OCI-LY7 (cell line): ENCODE data around the gene YTHDF1. TPM values are rescaled to one million over a fixed set of nuclear protein-coding genes. Genes with fewer than 3 reads are reported as not detected.

ENCODE experiments used
- BruUV-seq: library from RNA; stranded (reverse); fragments of 400-500 nt; replicated peaks from 2 replicates; lab custom pipeline; 2021; lab: Mats Ljungman, UMichigan
- CTCF ChIA-PET: fragments of 300-600 bp; sonication (Branson Sonifier 250); formaldehyde crosslinking; loops from one replicate; lab custom pipeline; 2022; ENCODE audit warnings: antibody characterized with exemption; ENCODE audit not compliant: unreplicated experiment; lab: Charles Lee
- POLR2A ChIA-PET: fragments of 300-600 bp; sonication (Branson Sonifier 250); formaldehyde crosslinking; loops from one replicate; lab custom pipeline; 2022; ENCODE audit warnings: antibody characterized with exemption; lab: Charles Lee
- DNase-seq: peaks from one replicate; pipeline ENCODE4 v3.0.0-alpha.2; 2015; ENCODE audit warnings: low spot score
- H2AFZ ChIP-seq: fragments of 200-600 bp; sonication (generic), shearing (Covaris generic); 2 replicates; pipeline ENCODE4 v1.6.1; 2014; ENCODE audit warnings: mild to moderate bottlenecking, antibody characterized with exemption, low read length, moderate library complexity
- H3K27ac ChIP-seq: fragments of 200-600 bp; sonication (generic); 2 replicates; pipeline ENCODE4 v1.5.1; 2014; ENCODE audit warnings: mixed run types, low read depth, mild to moderate bottlenecking, moderate library complexity, low read length, inconsistent platforms; ENCODE audit not compliant: poor library complexity, severe bottlenecking
- H3K36me3 ChIP-seq: fragments of 200-600 bp; sonication (generic); 2 replicates; pipeline ENCODE4 v1.6.1; 2014; ENCODE audit warnings: mild to moderate bottlenecking, antibody characterized with exemption, low read length, moderate library complexity, mixed read lengths; ENCODE audit not compliant: insufficient read depth
- H3K4me1 ChIP-seq: fragments of 200-600 bp; sonication (generic); 2 replicates; pipeline ENCODE4 v1.5.1; 2014; ENCODE audit warnings: mild to moderate bottlenecking, low read length; ENCODE audit not compliant: insufficient read depth, poor library complexity, severe bottlenecking
- H3K4me2 ChIP-seq: fragments of 200-600 bp; sonication (generic); 2 replicates; pipeline ENCODE4 v1.6.1; 2014; ENCODE audit warnings: mild to moderate bottlenecking, low read length
- H3K4me3 ChIP-seq: fragments of 200-600 bp; sonication (generic); 2 replicates; pipeline ENCODE4 v1.5.1; 2014; ENCODE audit warnings: mild to moderate bottlenecking, low read depth, low read length; ENCODE audit not compliant: poor library complexity, severe bottlenecking
- H3K79me2 ChIP-seq: fragments of 200-600 bp; sonication (generic); 2 replicates; pipeline ENCODE4 v1.6.1; 2016; ENCODE audit warnings: low read depth, mild to moderate bottlenecking, low read length, moderate library complexity, mixed read lengths; ENCODE audit not compliant: insufficient read depth
- H3K9me2 ChIP-seq: fragments of 200-600 bp; sonication (generic); 2 replicates; pipeline ENCODE4 v1.6.1; 2016; ENCODE audit warnings: mild to moderate bottlenecking, low read length, mixed read lengths; ENCODE audit not compliant: insufficient read depth
- H3K9me3 ChIP-seq: fragments of 200-600 bp; sonication (generic); 2 replicates; pipeline ENCODE4 v1.6.1; 2014; ENCODE audit warnings: mild to moderate bottlenecking, mixed run types, low read length, mixed read lengths
- H4K20me1 ChIP-seq: fragments of 200-600 bp; sonication (generic); 2 replicates; pipeline ENCODE4 v1.6.1; 2014; ENCODE audit warnings: mild to moderate bottlenecking, antibody characterized with exemption, low read length, moderate library complexity, mixed read lengths; ENCODE audit not compliant: insufficient read depth
- CTCF ChIP-seq: fragments of 200-600 bp; sonication (generic); conservative IDR thresholded peaks from 2 replicates; pipeline ENCODE4 v1.5.1; 2014; ENCODE audit warnings: mild to moderate bottlenecking, antibody characterized with exemption, low read length, moderate library complexity, mixed read lengths
- EZH2phosphoT487 ChIP-seq: fragments of 200-600 bp; sonication (generic); IDR thresholded peaks from 2 replicates; pipeline ENCODE4 v1.6.1; 2018; ENCODE audit warnings: low read depth, borderline replicate concordance, mild to moderate bottlenecking, mixed run types, antibody characterized with exemption, low read length, moderate library complexity, mixed read lengths
- intact Hi-C: fragments of 100-400 bp; cut with micrococcal nuclease; formaldehyde crosslinking; loops from one replicate; pipeline ENCODE4 v1.10.0; 2022; ENCODE audit not compliant: unreplicated experiment
- total RNA-seq, 2 experiments: library from RNA; depleted of rRNA in 1 of 2; stranded (reverse); fragments of >200 nt in 1 of 2; shearing (Covaris generic) in 1 of 2; gene quantifications; 2 replicates each; pipeline ENCODE4 v1.2.3, GENCODE V29; 2014 to 2022

Gene YTHDF1
- total RNA-seq, 2 experiments from 2014 or later, result 31.3 to 42.7 TPM

- Histone ChIP-seq H3K9me2 (no peaks in the 10 kb centered on the region), H2AFZ (no peak overlapping the region), H3K79me2 (no peaks in the 10 kb centered on the region), H3K4me1 (no peaks in the 10 kb centered on the region), H4K20me1 (no peaks in the 10 kb centered on the region; the same call in 1 of the 2 replicates), H3K4me2 (no peak overlapping the region), H3K36me3 (no peaks in the 10 kb centered on the region), H3K4me3 (no peak overlapping the region), H3K27ac (no peak overlapping the region), H3K9me3 (no peaks in the 10 kb centered on the region)
- CTCF ChIA-PET, result no interaction called here
- POLR2A ChIA-PET, result no interaction called here
- DNase-seq, result no peak
- TF ChIP-seq CTCF (no peak), EZH2phosphoT487 (no peak)
- intact Hi-C loops, result no loop called here
- BruUV-seq, result no TSS peak
Measured at GRCh38 chr20:63169681-63170080, 46.2 kb downstream of the YTHDF1 start.

- POLR2A ChIA-PET, result no interaction called here
- Histone ChIP-seq H3K9me2 (no peaks in the 10 kb centered on the region), H3K9me3 (no peaks in the 10 kb centered on the region), H3K4me2 (no peak overlapping the region), H3K4me1 (no peaks in the 10 kb centered on the region), H3K27ac (no peak overlapping the region), H3K4me3 (no peak overlapping the region), H4K20me1 (no peaks in the 10 kb centered on the region; the same call in 1 of the 2 replicates), H2AFZ (no peak overlapping the region), H3K79me2 (no peaks in the 10 kb centered on the region), H3K36me3 (no peaks in the 10 kb centered on the region)
- intact Hi-C loops, result no loop called here
- no peak for DNase-seq
- BruUV-seq, result no TSS peak
- TF ChIP-seq EZH2phosphoT487 (no peak), CTCF (no peak)
- CTCF ChIA-PET, result no interaction called here
Measured at GRCh38 chr20:63168861-63169260, 47.1 kb downstream of the YTHDF1 start.

- BruUV-seq, result no TSS peak
- POLR2A ChIA-PET, result no interaction called here
Measured at GRCh38 chr20:63167918-63168520, 47.9 kb downstream of the YTHDF1 start.

More at GRCh38 chr20:63167918-63168520, 47.9 kb downstream of the YTHDF1 start:
- Histone ChIP-seq H2AFZ (no peak overlapping the region), H3K4me3 (no peak overlapping the region), H3K27ac (no peak overlapping the region), H4K20me1 (no peaks in the 10 kb centered on the region), H3K79me2 (no peaks in the 10 kb centered on the region), H3K9me2 (no peaks in the 10 kb centered on the region), H3K4me2 (no peak overlapping the region), H3K4me1 (no peaks in the 10 kb centered on the region), H3K36me3 (no peaks in the 10 kb centered on the region), H3K9me3 (no peaks in the 10 kb centered on the region)
- CTCF ChIA-PET, result no interaction called here
- intact Hi-C loops, result no loop called here
- TF ChIP-seq EZH2phosphoT487, result no peak
- no peak for TF ChIP-seq CTCF
- DNase-seq, result no peak
